ENCODE data around the gene NCR3LG1. TPM values are rescaled to one million over a fixed set of nuclear protein-coding genes. Genes with fewer than 3 reads are reported as not detected.

The NCR3LG1 gene
- total and polyA plus RNA-seq, 8 donors = 0.42 to 1.6 (median 0.97) TPM

DNA sequence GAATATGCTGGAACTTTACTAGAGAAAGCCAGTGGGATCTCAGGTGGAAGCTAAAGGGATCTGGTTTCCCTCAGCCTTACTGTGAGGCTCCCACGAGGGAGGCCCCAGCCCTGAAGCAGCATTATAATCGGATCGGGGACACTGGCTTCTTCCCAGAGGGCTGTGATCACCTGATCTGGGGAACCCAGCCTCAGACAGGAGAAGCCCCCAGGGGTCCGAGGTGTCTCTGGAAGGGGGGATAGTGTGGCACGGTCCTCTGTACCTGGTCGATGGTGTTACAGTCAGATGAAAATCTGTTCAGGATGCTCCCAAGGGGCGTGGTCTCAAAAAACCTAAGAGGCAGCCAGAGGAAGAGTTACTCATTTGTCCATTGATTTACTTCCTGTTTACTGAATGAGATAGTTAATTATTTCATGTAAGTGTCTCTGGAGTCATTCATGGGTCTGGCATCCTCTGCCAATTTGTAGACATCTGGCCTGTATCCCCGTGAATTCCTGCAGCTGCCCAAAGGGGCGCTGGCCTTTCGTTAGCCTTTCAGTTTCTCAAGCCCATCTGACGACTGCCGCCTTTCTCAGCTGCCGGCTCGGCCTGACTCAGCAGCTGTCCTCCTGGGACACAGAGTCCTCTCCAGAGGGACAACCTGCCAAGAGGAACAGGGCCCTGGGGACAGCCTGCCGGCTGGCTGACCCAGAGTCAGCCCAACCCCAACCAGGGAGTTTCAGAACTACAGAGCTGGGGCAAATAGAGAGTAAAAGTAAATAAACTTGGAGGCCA, 53.8 kb downstream of the NCR3LG1 start:
- intact Hi-C loops (cut with DNase I) = no loop called here
- Histone ChIP-seq H3K27ac (peak overlapping the region; percentile 62 to 84 (median 78)), H3K36me3 (no peaks in the 10 kb centered on the region), H3K27me3 (no peaks in the 10 kb centered on the region), H3K9me3 (no peaks in the 10 kb centered on the region), H3K4me3 (no peak overlapping the region), H3K4me1 (peaks cover 8 to 13% (median 10%) of the 10 kb centered on the region in 3 donors)
- 35 to 41% methylated on average over 15 of the region's 15 CpGs for WGBS, 2 donors
- ATAC-seq (peak; percentile 92 to 99 (median 98)), FAIRE-seq (no peak), DNase-seq (peak; percentile 81 to 95 (median 93))
- TF ChIP-seq, protein P1, sequence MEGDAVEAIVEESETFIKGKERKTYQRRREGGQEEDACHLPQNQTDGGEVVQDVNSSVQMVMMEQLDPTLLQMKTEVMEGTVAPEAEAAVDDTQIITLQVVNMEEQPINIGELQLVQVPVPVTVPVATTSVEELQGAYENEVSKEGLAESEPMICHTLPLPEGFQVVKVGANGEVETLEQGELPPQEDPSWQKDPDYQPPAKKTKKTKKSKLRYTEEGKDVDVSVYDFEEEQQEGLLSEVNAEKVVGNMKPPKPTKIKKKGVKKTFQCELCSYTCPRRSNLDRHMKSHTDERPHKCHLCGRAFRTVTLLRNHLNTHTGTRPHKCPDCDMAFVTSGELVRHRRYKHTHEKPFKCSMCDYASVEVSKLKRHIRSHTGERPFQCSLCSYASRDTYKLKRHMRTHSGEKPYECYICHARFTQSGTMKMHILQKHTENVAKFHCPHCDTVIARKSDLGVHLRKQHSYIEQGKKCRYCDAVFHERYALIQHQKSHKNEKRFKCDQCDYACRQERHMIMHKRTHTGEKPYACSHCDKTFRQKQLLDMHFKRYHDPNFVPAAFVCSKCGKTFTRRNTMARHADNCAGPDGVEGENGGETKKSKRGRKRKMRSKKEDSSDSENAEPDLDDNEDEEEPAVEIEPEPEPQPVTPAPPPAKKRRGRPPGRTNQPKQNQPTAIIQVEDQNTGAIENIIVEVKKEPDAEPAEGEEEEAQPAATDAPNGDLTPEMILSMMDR (IDR thresholded peaks at IDR 0.05) = peak in 3 of 4 donors; percentile 10 to 38 (median 17)

DNA sequence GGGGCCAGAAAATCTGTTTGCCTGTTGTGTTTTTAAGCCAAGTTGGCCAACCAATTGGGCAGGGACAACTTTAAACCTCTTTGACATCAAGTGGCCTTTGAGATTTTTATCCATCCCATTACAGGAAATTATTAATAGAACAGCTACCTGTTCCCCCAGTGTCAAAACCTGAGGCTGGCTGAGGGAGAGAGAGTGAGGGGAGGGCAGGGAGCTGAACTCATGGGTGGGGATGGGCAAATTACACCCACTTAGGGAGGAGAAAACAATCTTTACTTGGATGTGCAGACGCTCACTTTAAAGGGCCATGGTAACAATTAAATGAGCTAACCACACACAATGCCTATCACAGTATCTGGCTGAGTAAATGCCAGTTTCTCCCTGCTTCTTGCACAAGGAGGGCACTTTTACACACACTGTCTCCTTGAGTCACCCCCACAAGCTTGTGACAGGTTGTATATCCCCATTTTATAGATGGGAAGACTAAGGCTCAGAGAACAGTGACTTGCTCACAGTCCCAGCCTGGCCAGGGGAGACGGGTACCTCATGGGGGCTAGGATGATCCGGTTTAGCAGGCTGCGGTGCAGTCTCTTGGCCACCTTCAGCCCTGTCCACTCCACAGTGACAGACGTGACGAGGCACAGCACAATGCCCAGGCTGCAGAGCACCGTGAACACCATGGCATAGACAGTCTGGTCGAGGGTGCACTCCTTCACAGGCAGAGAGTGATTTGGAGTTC, 54.6 kb downstream of the NCR3LG1 start:
- ATAC-seq = peak; percentile 6 to 21 (median 20)
- FAIRE-seq = no peak

DNA sequence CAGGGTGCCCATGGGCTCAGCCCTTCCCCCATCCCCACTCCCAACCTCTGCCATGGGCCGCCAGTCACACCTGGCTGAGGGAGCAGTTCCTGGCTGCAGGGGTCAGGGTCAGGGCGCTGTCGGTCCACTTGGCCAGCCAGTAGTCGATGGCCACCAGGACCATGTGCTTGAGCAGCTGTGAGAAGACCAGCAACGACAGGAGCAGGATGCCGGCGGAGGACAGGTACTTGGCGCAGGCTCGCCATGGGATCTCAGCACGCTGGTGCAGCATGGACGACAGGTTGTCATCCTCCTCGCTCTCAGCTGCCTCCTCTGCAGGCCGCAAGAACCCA, 55.2 kb downstream of the NCR3LG1 start:
- 91 to 99% methylated on average over 13 of the region's 13 CpGs for WGBS, 2 donors
- H3K27ac ChIP-seq = peak overlapping the region in 2 of 4 donors; percentile 62 to 80
- peak in 2 of 6 donors; percentile 53 to 76 for DNase-seq

More for the DNA sequence above, 54.6 kb downstream of the NCR3LG1 start:
- H3K27ac ChIP-seq = peak overlapping the region; percentile 62 to 84 (median 78)
- H3K9me3 ChIP-seq = no peaks in the 10 kb centered on the region
- DNase-seq = peak in 2 of 6 donors; percentile 43 to 54
- H3K4me1 ChIP-seq = peaks cover 10 to 16% (median 10%) of the 10 kb centered on the region in 3 donors
- WGBS, 2 donors = 87 to 91% methylated on average over 8 of the region's 8 CpGs
- TF ChIP-seq, protein P1 (IDR thresholded peaks at IDR 0.05) = no peak
- intact Hi-C loops (cut with DNase I) = no loop called here
- H3K27me3 ChIP-seq = no peaks in the 10 kb centered on the region
- H3K4me3 ChIP-seq = no peak overlapping the region
- H3K36me3 ChIP-seq = no peaks in the 10 kb centered on the region

DNA sequence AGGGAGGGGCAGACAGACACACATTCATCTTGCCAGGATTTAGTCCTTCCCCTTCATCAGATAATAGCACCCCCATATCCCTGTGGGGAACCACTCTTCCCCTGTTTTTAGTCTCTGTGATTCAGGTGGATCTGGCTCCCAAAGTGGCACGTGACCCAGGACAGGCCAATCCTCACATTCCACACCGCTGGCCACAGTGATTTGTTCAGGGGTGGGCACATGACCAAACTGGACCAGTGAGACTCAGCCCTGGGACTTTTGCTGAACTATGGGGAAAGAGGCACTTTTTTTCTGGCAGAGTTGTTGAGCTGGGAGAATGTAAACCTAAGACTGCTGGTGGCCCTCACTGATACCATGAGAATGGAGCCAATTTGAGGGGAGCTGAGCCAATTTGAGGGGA, 56.0 kb downstream of the NCR3LG1 start:
- H3K27me3 ChIP-seq = no peaks in the 10 kb centered on the region
- ATAC-seq (no peak), DNase-seq (peak in 2 of 6 donors; percentile 15 to 17), FAIRE-seq (no peak)
- intact Hi-C loops (cut with DNase I) = no loop called here
- H3K4me1 ChIP-seq = peaks cover 12 to 21% (median 19%) of the 10 kb centered on the region in 3 donors
- H3K9me3 ChIP-seq = no peaks in the 10 kb centered on the region
- H3K36me3 ChIP-seq = no peaks in the 10 kb centered on the region
- 97 to 100% methylated on average over 2 of the region's 2 CpGs for WGBS, 2 donors
- no peak overlapping the region for H3K4me3 ChIP-seq
- TF ChIP-seq, protein P1 (IDR thresholded peaks at IDR 0.05) = no peak
- no peak overlapping the region for H3K27ac ChIP-seq

More for the DNA sequence above, 55.2 kb downstream of the NCR3LG1 start:
- intact Hi-C loops (cut with DNase I) = no loop called here
- no peak for ATAC-seq
- Histone ChIP-seq H3K9me3 (no peaks in the 10 kb centered on the region), H3K4me3 (no peak overlapping the region), H3K27me3 (no peaks in the 10 kb centered on the region), H3K36me3 (no peaks in the 10 kb centered on the region), H3K4me1 (peaks cover 10 to 20% (median 14%) of the 10 kb centered on the region in 3 donors)
- TF ChIP-seq, protein P1 (IDR thresholded peaks at IDR 0.05) = no peak
- no peak for FAIRE-seq

Measured in pancreas (tissue), 10 donors.